Fibroblast of lung (primary cell): ENCODE results near the gene ENTHD1.

Source experiments
- CTCF ChIP-seq, 2 donors: IDR thresholded peaks in 1 of 2; conservative IDR thresholded peaks in 1 of 2; 1 replicate in 1 of 2; 2 replicates in 1 of 2; pipeline ENCODE4 v1.5.1; 2011 to 2012; ENCODE audit warnings: low read length in 2 of 2, control low read depth in 1 of 2, inconsistent platforms in 1 of 2, low read depth in 1 of 2, mild to moderate bottlenecking in 1 of 2
- EZH2 ChIP-seq: IDR thresholded peaks from 2 replicates; pipeline ENCODE4 v1.5.1; 2012; ENCODE audit warnings: low read length, control low read depth, mild to moderate bottlenecking; ENCODE audit errors: missing control alignments

GRCh38 chr22:39724857-39725256, 168.7 kb downstream of the ENTHD1 start:
- TF ChIP-seq EZH2 (no peak), CTCF (conservative IDR thresholded peaks at IDR 0.05 in 1 of 2, IDR thresholded peaks at IDR 0.05 in 1 of 2; ENCODE audit: low read depth in 1 of 2, low read length in 2 of 2) (no peak)
